H9 (cell line): ENCODE data around the gene CDHR5. TPM values are rescaled to one million over a fixed set of nuclear protein-coding genes. Genes with fewer than 3 reads are reported as not detected.

Source experiments
- DNase-seq: peaks from one replicate; pipeline ENCODE4 v3.0.0-alpha.2; 2017
- H2AFZ ChIP-seq: one replicate; pipeline ENCODE4 v1.6.1; 2013; ENCODE audit warnings: mild to moderate bottlenecking, low read length, control low read depth, moderate library complexity
- H2AK5ac ChIP-seq: 2 replicates; pipeline ENCODE4 v1.6.1; 2013; ENCODE audit warnings: low read length, control low read depth, mixed read lengths; ENCODE audit not compliant: insufficient read length
- H2BK120ac ChIP-seq: one replicate; pipeline ENCODE4 v1.6.1; 2013; ENCODE audit warnings: low read depth, mild to moderate bottlenecking, low read length, control low read depth, inconsistent platforms; ENCODE audit not compliant: poor library complexity, severe bottlenecking
- H2BK12ac ChIP-seq: 2 replicates; pipeline ENCODE4 v1.6.1; 2013; ENCODE audit warnings: low read length, control low read depth, mixed read lengths, low read depth; ENCODE audit not compliant: insufficient read length
- H2BK15ac ChIP-seq: 2 replicates; pipeline ENCODE4 v1.6.1; 2013; ENCODE audit warnings: low read depth, low read length, control low read depth
- H2BK20ac ChIP-seq: one replicate; pipeline ENCODE4 v1.6.1; 2013; ENCODE audit warnings: low read depth, mild to moderate bottlenecking, low read length, control low read depth, inconsistent platforms; ENCODE audit not compliant: poor library complexity, severe bottlenecking
- H2BK5ac ChIP-seq: 2 replicates; pipeline ENCODE4 v1.6.1; 2013; ENCODE audit warnings: low read length, control low read depth, mixed read lengths; ENCODE audit not compliant: insufficient read length
- H3K14ac ChIP-seq: 2 replicates; pipeline ENCODE4 v1.6.1; 2013; ENCODE audit warnings: low read length, control low read depth; ENCODE audit not compliant: insufficient read depth
- H3K18ac ChIP-seq: 2 replicates; pipeline ENCODE4 v1.6.1; 2013; ENCODE audit warnings: low read depth, mild to moderate bottlenecking, mixed read lengths, low read length, control low read depth; ENCODE audit not compliant: insufficient read length
- H3K23ac ChIP-seq: 2 replicates; pipeline ENCODE4 v1.6.1; 2013; ENCODE audit warnings: low read length, control low read depth, mixed read lengths, low read depth; ENCODE audit not compliant: insufficient read length
- H3K23me2 ChIP-seq: 2 replicates; pipeline ENCODE4 v1.6.1; 2013; ENCODE audit warnings: low read depth, mild to moderate bottlenecking, mixed read lengths, low read length, control low read depth; ENCODE audit not compliant: insufficient read length, poor library complexity, severe bottlenecking
- H3K27ac ChIP-seq: 2 replicates; pipeline ENCODE4 v1.5.1; 2013; ENCODE audit warnings: low read length, control low read depth, mixed read lengths, low read depth; ENCODE audit not compliant: insufficient read length
- H3K27me3 ChIP-seq: 2 replicates; pipeline ENCODE4 v1.6.1; 2013; ENCODE audit warnings: low read length, control low read depth, inconsistent platforms; ENCODE audit not compliant: insufficient read depth
- H3K4ac ChIP-seq: 2 replicates; pipeline ENCODE4 v1.6.1; 2013; ENCODE audit warnings: low read depth, mild to moderate bottlenecking, control low read depth, inconsistent platforms, low read length, moderate library complexity
- H3K4me1 ChIP-seq: 2 replicates; pipeline ENCODE4 v1.6.1; 2013; ENCODE audit warnings: low read length, control low read depth, inconsistent platforms; ENCODE audit not compliant: insufficient read depth
- H3K4me2 ChIP-seq: 2 replicates; pipeline ENCODE4 v1.6.1; 2013; ENCODE audit warnings: low read length, control low read depth, mixed read lengths; ENCODE audit not compliant: insufficient read length, insufficient read depth
- H3K56ac ChIP-seq: 2 replicates; pipeline ENCODE4 v1.6.1; 2013; ENCODE audit warnings: low read depth, mild to moderate bottlenecking, mixed read lengths, low read length, control low read depth; ENCODE audit not compliant: insufficient read length
- H3K79me1 ChIP-seq: 2 replicates; pipeline ENCODE4 v1.6.1; 2013; ENCODE audit warnings: low read depth, mild to moderate bottlenecking, moderate library complexity, low read length, control low read depth, inconsistent platforms; ENCODE audit not compliant: insufficient read depth, poor library complexity, severe bottlenecking
- H3K79me2 ChIP-seq: 2 replicates; pipeline ENCODE4 v1.6.1; 2013; ENCODE audit warnings: low read length, control low read depth, inconsistent platforms; ENCODE audit not compliant: insufficient read depth
- H3K9ac ChIP-seq: 2 replicates; pipeline ENCODE4 v1.6.1; 2013; ENCODE audit warnings: low read length, control low read depth, mixed read lengths; ENCODE audit not compliant: insufficient read length; ENCODE audit errors: extremely low read depth
- H3K9me3 ChIP-seq: one replicate; pipeline ENCODE4 v1.6.1; 2013; ENCODE audit warnings: low read depth, low read length, inconsistent platforms; ENCODE audit not compliant: control insufficient read depth
- H3T11ph ChIP-seq: one replicate; pipeline ENCODE4 v1.6.1; 2013; ENCODE audit warnings: mild to moderate bottlenecking, low read length, control low read depth, inconsistent platforms
- H4K20me1 ChIP-seq: one replicate; pipeline ENCODE4 v1.6.1; 2013; ENCODE audit not compliant: control insufficient read depth, insufficient read length, insufficient read depth
- H4K5ac ChIP-seq: 2 replicates; pipeline ENCODE4 v1.6.1; 2013; ENCODE audit warnings: low read depth, mild to moderate bottlenecking, mixed read lengths, low read length, control low read depth; ENCODE audit not compliant: insufficient read length
- H4K8ac ChIP-seq: replicated peaks from 2 replicates; pipeline ENCODE4 v1.6.1; 2013; ENCODE audit warnings: low read length, control low read depth, mixed read lengths, low read depth; ENCODE audit not compliant: insufficient read length
- H4K91ac ChIP-seq: 2 replicates; pipeline ENCODE4 v1.6.1; 2013; ENCODE audit warnings: low read depth, mild to moderate bottlenecking, moderate library complexity, mixed read lengths, low read length, control low read depth; ENCODE audit not compliant: insufficient read length
- H3K27ac Mint-ChIP-seq, 3 experiments: 2 replicates in 2 of 3; 3 replicates in 1 of 3; pipeline ENCODE4 v1.8.0; 2020 to 2021; ENCODE audit warnings: mixed read lengths in 3 of 3, mild to moderate bottlenecking in 1 of 3, moderate library complexity in 1 of 3
- H3K27me3 Mint-ChIP-seq: 2 replicates; pipeline ENCODE4 v1.8.0; 2021; ENCODE audit warnings: low read depth, mild to moderate bottlenecking, moderate library complexity, mixed read lengths
- H3K36me3 Mint-ChIP-seq, 3 experiments: 2 replicates in 2 of 3; 3 replicates in 1 of 3; pipeline ENCODE4 v1.8.0; 2020 to 2021; ENCODE audit warnings: low read depth in 3 of 3, mixed read lengths in 3 of 3; ENCODE audit not compliant: insufficient read depth in 1 of 3
- H3K4me1 Mint-ChIP-seq, 2 experiments: 2 replicates each; pipeline ENCODE4 v1.8.0; 2020; ENCODE audit warnings: mixed read lengths in 2 of 2
- H3K4me3 Mint-ChIP-seq, 2 experiments: 2 replicates in 1 of 2; 3 replicates in 1 of 2; pipeline ENCODE4 v1.8.0; 2020 to 2021; ENCODE audit warnings: mild to moderate bottlenecking in 2 of 2, mixed read lengths in 2 of 2, moderate library complexity in 1 of 2
- H3K9me3 Mint-ChIP-seq, 2 experiments: 2 replicates in 1 of 2; 3 replicates in 1 of 2; pipeline ENCODE4 v1.8.0; 2020; ENCODE audit warnings: mild to moderate bottlenecking in 2 of 2, mixed read lengths in 2 of 2, moderate library complexity in 1 of 2
- WGBS: extraction: QIAGEN DNeasy Blood & Tissue Kit; methylation state at CpG from one replicate; pipeline ENCODE4 v1.1.7; 2013; ENCODE audit warnings: missing lambda C conversion rate, low lambda C conversion rate, mixed read lengths; ENCODE audit not compliant: insufficient read length; ENCODE audit errors: extremely low coverage; 5-methylcytosine and 5-hydroxymethylcytosine counted together
- total RNA-seq: library from RNA; stranded (reverse); gene quantifications from 2 replicates; pipeline ENCODE4 v1.2.1, GENCODE V29; 2021
- TF ChIP-seq, protein P1 (sequence below): fragments of 200-600 bp; sonication (generic); conservative IDR thresholded peaks from 3 replicates; pipeline ENCODE4 v1.8.0; 2021; ENCODE audit warnings: antibody characterized with exemption, mild to moderate bottlenecking

The CDHR5 gene
- total RNA-seq, 1 experiment from 2014 or later = not detected

DNA sequence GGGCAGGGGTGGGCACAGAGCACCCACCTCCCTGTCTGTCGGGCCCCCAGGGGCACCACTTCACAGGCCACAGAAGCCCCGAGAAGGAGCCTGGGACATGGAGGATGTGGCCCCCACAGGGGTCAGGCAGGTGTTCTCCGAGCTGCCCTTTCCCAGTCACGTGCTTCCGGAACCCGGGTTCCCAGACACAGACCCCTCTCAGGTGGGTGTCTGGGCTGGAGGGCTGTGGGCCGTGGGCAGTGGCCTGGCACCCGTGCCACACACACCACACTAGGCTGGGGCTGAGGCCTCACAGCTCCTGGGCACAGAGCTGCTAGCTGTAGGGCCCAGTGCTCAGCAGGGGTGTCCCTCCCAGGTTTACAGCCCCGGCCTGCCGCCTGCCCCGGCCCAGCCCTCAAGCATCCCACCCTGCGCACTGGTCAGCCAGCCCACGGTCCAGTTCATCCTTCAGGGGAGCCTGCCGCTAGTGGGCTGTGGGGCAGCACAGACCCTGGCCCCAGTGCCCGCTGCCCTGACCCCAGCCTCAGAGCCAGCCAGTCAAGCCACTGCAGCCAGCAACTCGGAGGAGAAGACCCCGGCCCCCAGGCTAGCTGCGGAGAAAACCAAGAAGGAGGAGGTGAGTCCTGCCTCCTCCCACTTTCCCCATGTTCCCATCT is 14.5 kb downstream of the CDHR5 start:
- no peaks in the 10 kb centered on the region for H3K27me3 Mint-ChIP-seq
- Histone ChIP-seq H3K4ac (no peak overlapping the region), H4K20me1 (peaks cover 3% of the 10 kb centered on the region), H3K79me2 (no peaks in the 10 kb centered on the region), H2BK120ac (no peak overlapping the region), H2BK12ac (no peak overlapping the region), H3K18ac (no peak overlapping the region), H3K4me2 (no peak overlapping the region), H3K9me3 (no peaks in the 10 kb centered on the region), H4K91ac (no peak overlapping the region), H3K27me3 (no peaks in the 10 kb centered on the region), H3K14ac (no peak overlapping the region), H4K8ac (no peak overlapping the region), H3K9ac (no peak overlapping the region), H3K23me2 (peaks cover under 1% of the 10 kb centered on the region), H2AK5ac (no peak overlapping the region), H4K5ac (no peak overlapping the region), H3K23ac (no peak overlapping the region), H2AFZ (no peak overlapping the region), H3K56ac (no peak overlapping the region), H2BK20ac (no peak overlapping the region), H3K4me1 (no peaks in the 10 kb centered on the region), H2BK15ac (no peak overlapping the region), H3K27ac (no peak overlapping the region), H3T11ph (no peak overlapping the region), H3K79me1 (no peaks in the 10 kb centered on the region), H2BK5ac (no peak overlapping the region)
- no peak for DNase-seq
- H3K4me1 Mint-ChIP-seq = peaks cover 4% of the 10 kb centered on the region in 2 experiments; a peak in 1 of 4 replicates
- H3K9me3 Mint-ChIP-seq = no peaks in the 10 kb centered on the region
- H3K27ac Mint-ChIP-seq = no peak overlapping the region
- H3K4me3 Mint-ChIP-seq = no peak overlapping the region
- peaks cover 18 to 57% (median 54%) of the 10 kb centered on the region in 3 experiments for H3K36me3 Mint-ChIP-seq
- TF ChIP-seq, protein P1, sequence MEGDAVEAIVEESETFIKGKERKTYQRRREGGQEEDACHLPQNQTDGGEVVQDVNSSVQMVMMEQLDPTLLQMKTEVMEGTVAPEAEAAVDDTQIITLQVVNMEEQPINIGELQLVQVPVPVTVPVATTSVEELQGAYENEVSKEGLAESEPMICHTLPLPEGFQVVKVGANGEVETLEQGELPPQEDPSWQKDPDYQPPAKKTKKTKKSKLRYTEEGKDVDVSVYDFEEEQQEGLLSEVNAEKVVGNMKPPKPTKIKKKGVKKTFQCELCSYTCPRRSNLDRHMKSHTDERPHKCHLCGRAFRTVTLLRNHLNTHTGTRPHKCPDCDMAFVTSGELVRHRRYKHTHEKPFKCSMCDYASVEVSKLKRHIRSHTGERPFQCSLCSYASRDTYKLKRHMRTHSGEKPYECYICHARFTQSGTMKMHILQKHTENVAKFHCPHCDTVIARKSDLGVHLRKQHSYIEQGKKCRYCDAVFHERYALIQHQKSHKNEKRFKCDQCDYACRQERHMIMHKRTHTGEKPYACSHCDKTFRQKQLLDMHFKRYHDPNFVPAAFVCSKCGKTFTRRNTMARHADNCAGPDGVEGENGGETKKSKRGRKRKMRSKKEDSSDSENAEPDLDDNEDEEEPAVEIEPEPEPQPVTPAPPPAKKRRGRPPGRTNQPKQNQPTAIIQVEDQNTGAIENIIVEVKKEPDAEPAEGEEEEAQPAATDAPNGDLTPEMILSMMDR = no peak
- no CpG with 5 or more reads among the region's 18 CpGs for WGBS
